Glomerular endothelial cell (primary cell): ENCODE measurements around the gene APOBEC3F. TPM values are rescaled to one million over a fixed set of nuclear protein-coding genes. Genes with fewer than 3 reads are reported as not detected.
"Not testable (repeated sequence)": the region's sequence is repeated elsewhere in the genome, so short reads cannot be mapped to it uniquely, and the experiment has no call there.

Source experiments
- DNase-seq: peaks from one replicate; pipeline ENCODE4 v3.0.0-alpha.2; 2011; ENCODE audit warnings: low read depth, low spot score; ENCODE audit errors: extremely low read depth
- total RNA-seq: library from RNA; depleted of rRNA; stranded (reverse); fragments of >200 nt; gene quantifications from 2 replicates; pipeline ENCODE4 v1.2.3, GENCODE V29; 2015

The APOBEC3F gene
- total RNA-seq, 1 donor from 2014 or later: 11.4 TPM

DNA sequence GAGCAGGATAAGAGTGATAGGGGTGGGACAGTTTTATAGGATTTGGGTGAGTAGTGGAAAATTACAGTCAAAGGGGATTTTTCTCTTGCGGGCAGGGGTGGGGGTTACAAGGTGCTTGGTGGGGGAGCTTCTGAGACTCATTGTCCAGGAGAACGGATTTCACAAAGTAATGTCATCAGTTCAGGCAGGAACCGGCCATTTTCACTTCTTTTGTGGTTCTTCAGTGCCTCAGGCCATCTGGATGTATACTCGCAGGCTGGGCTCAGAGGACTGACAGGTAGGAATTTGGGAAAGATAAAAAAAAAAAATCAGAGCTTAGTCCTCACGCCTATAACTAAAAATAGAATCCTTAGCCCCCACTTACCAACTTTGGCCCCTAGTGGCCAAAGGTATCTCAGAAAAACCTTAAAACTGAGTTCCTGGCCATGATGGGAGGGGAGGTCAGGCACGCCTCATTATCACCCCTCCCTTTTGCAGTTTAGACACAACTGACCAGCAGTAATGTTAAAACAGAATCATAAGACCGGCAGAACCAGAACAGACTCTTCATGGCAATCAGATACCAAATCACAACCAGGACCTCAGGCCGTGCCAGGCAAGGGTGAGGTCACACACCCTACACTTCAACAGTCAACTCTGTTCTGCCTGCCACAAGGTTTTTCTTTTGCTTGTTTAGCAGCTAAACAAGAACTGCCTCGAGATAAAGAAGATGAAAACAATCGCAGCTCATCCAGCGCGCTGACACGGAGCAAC lies 27.5 kb downstream of the APOBEC3F start:
- DNase-seq: no peak

DNA sequence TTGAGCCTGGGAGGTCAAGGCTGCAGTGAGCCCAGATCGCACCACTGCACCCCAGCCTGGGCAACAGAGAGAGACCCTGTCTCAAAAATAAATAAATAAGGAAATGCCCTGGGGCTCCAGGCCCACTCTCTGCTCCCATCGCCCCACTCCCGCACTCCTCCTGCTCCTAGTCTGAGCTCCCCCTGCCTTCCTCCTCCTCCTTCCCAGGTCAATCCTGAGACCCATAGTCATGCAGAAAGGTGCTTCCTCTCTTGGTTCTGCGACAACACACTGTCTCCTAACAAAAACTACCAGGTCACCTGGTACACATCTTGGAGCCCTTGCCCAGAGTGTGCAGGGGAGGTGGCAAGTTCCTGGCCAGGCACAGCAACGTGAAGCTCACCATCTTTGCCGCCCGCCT lies 29.5 kb downstream of the APOBEC3F start:
- DNase-seq: no peak

DNA sequence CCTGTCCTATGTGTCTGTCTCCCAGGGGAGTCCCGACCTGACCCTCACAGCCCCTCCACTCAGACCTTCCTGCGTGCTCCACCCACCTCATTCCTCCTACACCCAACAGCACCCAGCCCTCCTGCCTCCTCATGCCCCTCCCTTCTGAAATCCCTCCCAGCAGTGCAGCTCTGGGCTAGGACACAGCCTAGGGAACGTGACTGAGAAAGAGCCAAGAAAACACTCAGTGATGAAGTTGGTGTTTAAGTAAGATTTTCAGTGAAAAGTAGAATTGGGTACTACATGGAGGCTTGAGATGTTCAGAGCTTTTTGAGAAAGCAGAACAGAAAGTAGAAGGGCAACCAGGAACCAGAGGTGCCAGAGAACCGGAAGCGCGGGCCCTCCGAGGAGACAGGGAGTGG lies 31.9 kb downstream of the APOBEC3F start:
- DNase-seq: not testable (repeated sequence)

DNA sequence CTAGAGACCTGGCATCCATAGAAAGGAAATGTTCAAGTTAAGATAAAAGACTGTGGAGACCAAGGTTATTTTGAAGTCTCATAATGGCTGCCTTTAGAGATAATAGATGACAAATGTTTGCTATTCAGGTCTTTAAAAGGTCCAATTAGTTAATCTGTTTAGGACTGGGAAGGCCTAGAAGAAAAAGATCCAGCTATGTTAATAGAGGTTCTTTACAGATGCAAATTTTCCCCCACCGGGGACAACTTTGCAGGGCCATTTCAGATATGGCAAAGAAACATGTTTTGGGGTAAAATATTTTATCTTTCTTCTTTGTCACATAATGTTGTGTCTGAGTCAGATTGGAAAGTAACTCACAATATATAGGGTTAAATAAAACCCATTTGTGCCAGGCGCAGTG lies 33.3 kb downstream of the APOBEC3F start:
- no peak for DNase-seq

DNA sequence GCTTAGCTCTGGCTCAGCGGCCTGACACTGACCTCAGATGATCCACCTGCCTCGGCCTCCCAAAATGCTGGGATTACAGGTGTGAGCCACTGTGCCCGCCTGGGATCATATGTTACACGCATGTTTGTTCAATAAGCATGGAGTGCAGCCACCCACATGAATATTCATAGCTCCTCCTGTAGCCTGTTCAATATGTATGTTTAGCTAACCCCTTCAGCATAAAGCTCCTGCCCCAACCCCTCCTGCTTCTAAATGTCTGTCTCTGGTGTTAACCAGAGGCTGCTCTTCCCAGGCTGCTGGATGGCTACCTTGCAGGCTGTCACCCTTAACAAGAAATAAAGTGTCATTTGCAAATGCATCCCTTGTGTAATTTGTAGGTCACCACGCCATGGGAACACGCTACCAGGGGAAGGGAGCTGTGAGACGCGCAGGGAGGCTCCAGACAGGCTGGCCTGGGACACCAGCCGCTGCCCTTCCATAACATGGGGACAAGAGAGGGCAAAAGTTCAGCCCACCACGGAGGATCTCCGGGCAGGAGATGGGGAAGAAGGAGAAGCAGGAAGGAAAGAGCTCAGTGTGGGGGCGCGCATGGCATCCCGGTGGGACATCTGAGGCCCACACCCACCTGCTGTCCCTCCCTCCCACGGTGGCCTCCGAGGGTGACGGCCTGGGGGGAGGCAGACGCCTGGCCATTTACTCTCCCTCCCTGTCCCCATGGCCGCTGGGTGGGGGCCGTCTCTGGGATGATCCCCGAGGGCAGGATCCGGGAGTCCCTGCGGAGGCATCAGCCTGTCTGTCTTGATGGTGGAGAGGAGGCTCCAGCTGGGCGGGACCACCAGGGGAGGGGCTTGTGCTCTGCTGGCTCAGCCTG lies 35.7 kb downstream of the APOBEC3F start:
- not testable (repeated sequence) for DNase-seq

DNA sequence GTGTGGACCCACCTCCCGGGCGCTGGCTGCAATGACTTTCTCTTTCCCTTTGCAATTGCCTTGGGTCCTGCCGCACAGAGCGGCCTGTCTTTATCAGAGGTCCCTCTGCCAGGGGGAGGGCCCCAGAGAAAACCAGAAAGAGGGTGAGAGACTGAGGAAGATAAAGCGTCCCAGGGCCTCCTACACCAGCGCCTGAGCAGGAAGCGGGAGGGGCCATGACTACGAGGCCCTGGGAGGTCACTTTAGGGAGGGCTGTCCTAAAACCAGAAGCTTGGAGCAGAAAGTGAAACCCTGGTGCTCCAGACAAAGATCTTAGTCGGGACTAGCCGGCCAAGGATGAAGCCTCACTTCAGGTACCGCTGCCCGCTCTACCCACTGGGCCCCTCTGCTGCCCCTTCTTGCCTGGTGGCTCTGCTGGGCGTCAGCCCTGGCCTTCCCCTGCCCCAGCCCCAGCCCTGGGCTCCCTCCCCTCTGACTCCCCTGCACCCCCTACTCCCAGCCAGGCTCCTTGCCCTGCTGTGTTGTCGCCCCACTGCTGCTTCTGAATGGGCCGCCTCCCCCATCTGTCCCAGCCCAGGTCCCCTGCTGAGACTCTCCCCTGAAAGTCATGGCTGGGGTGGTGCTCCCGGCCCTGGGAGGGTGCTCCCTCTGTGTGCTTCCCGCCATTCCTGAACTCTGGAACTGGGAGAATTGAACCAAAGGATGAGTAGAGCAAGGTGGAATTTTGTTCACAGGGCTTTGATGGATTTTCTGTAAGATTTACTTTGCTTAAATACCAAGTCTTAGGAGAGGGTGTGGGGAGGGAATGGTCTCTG lies 36.6 kb downstream of the APOBEC3F start, which contains the start of gene APOBEC3G:
TSS of gene APOBEC3G (plus strand) at position 250 of the 815 bp plus-strand sequence. CDS start at position 337, 87 bp downstream.
- not testable (repeated sequence) for DNase-seq

DNA sequence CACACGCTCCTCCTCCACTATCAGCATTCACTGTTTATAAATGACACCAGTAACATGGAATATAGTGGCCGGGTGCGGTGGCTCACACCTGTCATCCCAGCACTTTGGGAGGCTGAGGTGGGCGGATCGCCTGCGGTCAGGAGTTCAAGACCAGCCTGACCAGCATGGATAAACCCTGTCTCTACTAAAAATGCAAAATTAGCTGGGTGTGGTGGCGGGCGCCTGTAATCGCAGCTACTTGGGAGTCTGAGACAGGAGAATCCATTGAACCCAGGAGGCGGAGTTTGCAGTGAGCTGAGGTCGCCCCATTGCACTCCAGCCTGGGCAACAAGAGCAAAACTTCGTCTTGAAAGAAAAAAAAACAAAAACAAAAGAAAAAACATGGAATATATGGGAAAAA lies 37.2 kb downstream of the APOBEC3F start:
- DNase-seq: not testable (repeated sequence)

DNA sequence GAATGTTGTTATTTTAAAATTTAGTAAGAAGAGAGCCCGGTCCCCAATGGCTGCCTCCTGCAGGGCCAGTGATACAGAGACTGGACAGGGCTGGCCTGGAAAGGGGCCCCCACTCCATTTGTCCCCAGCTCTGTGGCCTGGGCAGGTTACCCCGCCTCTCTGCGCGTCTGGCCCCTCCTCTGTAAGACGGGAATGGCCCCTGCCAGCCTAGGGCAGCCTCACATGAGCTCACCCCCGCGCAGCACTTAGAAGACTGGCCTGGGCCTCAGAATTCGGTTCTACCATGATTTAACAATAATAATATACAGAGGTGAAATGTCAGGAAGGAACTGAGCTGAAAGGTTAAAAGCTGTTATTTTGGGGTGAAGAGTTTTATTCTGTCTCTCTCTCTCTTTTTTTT lies 37.7 kb downstream of the APOBEC3F start:
- DNase-seq: no peak

DNA sequence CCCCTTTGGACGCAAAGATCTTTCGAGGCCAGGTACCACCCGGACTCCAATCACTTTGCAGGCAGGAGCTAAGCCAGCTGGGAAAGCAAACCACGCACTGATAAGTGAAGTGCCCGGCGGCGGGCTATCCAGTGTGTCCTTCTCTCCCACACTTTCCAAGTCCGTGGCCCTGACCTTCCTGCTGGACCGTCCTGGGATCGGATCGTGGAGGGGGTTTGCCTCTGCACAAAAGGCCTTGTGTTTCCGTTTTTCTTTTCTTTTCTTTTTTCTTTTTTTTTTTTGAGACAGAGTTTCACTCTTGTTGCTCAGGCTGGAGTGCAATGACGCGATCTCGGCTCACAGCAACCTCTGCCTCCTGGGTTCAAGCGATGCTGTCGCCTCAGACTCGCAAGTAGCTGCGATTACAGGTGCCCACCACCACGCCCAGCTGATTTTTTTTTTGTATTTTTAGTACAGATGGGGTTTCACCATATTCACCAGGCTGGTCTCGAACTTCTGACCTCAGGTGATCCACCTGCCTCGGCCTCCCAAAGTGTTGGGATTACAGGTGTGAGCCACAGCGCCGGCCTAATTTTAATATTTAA lies 38.5 kb downstream of the APOBEC3F start:
- not testable (repeated sequence) for DNase-seq

DNA sequence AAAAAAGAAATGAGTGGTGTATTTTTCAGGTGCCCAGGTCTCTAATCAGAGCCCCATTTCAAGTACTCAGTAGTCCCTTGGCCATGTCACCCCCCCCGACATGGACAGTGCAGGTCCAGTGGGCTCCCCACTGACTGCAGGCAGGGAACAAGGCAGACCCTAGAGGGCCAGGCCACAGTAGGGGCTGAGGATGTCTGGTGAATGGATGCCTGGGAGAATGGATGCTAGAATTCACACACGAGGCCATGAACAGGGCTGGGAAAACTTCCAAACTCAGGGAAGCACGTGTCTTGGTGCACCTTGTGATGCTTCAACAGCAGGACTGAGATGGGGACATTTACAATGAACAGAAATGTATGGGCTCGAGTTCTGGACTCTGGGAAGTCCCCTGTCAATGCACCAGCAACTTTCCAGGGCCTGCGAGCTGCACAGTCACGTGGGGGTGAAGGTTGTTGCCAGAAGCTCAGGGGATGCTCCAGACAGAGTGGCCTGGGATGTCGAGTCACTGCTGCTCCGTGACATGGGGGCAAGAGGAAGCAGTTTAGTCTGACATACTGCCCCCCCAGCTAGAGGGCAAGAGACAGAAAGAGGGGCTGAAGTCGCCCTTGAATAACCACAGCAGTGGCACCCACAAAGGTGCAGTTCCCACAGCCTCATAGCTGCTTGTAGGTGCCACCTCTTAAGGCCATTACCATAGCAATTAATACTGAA lies 39.5 kb downstream of the APOBEC3F start:
- DNase-seq: no peak

DNA sequence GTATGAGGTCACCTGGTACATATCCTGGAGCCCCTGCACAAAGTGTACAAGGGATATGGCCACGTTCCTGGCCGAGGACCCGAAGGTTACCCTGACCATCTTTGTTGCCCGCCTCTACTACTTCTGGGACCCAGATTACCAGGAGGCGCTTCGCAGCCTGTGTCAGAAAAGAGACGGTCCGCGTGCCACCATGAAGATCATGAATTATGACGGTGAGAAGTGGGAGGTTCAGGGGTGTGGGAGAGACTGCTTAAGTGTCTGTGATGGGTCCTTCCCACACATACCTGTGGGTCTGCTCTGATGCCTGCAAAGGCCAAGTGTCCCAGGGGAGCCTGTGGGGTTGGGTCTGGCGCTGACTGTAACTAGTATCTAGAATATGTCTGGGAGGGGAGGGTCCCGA lies 40.4 kb downstream of the APOBEC3F start:
- no peak for DNase-seq

DNA sequence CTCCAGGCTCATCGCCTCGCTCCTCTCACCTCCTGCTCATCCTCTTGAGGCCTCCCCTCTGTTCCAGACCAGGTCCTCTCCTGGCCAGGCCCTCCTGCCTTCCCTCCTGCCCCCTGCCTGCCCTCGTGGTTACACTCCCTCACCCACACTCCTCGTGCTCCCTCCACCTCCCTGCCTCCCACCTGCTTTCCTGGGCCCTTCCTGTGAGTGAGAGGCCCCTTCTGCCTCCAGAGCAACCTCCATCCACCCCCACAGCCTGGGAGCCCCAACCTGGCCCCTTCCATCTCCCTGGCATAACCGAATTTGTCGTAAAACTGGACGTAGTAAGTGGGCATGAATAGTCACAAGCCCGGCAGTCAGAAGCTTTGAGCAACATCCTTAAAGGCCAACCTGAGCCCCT lies 40.9 kb downstream of the APOBEC3F start:
- DNase-seq: no peak

DNA sequence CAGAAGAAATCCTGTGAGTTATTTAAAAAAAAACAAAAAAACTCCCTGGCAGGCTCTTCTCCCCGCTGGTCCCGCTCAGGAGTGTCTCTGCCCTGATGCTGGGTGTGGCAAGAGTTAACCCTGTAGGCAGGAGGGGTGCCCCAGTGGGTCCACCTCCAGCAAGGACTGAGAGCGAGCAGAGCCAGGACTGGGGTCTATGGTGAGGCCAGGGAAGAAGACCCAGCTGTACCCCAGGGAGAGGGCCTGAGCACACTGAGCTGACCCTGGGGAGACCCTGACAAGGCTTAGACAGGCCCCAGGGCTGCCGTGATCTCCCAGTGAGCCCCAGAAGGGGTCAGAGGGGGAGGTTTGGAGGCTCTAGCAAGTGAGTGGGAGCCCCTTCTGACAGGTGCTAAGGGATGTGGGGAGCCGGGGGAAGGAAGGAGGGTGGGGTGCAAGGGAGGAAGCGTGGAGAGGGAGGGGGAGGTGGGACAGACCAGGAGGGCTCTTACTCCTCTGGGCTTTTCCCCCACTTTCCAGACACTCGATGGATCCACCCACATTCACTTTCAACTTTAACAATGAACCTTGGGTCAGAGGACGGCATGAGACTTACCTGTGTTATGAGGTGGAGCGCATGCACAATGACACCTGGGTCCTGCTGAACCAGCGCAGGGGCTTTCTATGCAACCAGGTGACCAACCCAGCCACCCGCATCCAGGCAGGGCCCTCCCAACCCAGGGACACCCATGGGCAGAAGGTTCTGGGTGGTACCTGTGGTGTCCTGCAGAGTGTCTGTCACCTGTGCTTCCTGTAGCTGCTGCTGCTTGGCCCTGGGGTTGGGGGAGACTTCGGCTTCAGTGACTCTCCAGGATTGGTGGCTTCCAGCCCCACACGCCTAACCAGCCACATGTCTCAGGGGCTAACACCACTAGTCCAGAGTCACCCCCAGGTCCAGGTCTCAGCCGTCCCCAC lies 42.8 kb downstream of the APOBEC3F start:
- no peak for DNase-seq

DNA sequence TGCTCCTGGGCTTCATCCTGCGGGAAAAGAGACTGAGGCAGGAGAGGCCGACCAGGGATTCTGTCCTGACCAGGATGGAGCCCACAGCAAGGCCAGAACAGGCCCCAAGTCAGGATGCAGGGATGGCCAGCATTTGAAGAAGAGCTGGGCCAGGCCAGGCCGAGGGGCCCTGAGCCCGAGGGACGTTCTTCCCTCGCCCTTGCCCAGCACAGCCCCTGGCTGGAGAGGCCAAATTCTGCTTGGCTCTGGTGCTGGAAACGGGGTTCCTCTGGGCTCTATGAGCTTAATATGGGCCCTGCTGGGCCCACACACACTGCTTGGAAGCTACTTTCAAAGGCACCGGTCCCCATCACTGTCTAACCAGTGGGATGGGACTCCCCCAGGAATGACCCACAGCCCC lies 44.0 kb downstream of the APOBEC3F start:
- DNase-seq: no peak

DNA sequence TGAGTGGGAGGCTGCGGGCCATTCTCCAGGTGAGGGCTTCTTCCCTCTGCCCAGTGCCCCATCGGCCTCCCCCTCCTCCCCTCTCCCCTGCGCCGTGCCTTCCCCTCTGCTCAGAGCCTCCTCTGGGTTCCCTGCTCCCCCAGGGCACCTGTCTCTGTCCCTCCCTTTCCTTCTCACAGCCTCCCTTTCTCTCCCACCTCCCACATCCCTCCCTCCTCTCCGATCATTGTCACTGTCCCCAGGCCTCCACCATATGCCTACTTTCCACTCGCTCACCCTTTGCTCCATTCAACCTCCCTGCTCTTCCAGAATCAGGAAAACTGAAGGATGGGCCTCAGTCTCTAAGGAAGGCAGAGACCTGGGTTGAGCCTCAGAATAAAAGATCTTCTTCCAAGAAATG lies 46.4 kb downstream of the APOBEC3F start:
- DNase-seq: no peak

DNA sequence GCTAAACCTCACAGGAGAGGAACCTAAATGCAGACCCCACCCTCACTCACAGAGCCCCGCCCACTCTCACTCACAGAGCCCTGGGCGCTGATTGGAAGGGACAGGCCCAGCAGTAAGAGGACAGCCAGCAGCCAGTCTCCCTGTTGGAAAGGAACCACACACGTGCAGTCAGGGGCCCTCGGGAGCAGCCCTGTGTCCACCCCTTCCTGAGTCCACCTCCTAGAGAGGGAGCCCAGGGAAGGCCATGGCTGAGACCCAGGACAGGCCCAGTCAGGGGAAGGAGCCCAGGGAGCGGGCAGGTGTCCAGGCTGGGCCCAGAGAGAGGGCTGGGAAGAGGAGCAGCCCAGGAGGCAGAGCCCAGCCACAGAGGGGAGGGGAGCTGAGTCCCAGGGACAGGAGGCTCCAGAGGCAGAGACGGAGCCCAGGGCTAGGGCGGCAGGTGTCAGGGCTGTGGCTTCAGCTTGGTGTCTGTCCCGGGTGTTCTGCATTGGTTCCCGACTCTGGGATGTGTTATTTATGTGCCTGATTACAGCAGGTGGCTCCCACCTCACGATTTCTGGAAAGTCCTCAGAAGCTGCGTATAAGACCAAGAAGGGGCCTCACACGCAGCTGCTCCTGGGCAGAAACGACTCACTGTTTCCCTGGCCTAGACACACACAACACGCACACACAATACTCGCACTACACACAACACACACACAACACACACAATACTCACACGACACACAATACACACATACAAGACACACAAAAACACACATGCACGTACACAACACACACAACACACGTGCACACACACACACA lies 47.4 kb downstream of the APOBEC3F start:
- DNase-seq: no peak

DNA sequence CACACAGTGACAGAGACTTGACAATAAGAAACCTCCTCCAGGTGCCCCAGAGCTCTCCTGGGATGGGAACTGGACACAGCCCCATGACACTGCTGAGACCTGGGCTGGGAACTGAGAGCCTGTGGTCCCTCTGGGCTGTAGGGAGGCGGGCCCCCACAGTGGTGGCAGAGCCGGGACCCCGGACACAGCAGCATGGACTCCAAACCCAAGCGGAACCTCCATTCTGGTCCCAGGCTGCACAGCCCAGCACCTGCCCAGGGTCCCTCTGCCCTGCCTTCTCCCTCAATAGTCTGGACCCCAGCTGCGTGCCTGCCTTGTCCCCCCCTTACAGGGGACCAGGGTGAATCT lies 48.0 kb downstream of the APOBEC3F start:
- no peak for DNase-seq

DNA sequence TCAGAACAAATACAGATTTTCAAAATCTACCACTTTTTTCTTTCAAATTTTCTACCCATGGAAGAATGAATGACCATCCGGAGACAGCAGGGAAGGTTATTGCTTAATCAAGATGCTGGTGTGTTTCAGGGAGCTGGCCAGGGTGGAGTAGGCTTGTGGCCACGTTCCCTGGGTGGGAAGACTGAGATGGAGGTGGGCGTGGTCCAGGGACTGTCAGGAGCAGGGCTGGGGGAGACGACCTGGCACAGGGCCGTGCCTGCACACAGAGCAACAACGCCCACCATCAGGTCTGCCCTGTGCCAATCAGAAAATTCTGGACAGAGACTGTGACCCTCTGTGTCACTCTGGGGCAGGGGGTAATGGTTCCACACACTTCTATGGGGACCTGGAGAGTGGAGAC lies 49.3 kb downstream of the APOBEC3F start:
- no peak for DNase-seq
